H1 (cell line): ENCODE measurements around the gene FLT3. TPM values are rescaled to one million over a fixed set of nuclear protein-coding genes. Genes with fewer than 3 reads are reported as not detected.

Experiments used
- CTCF ChIA-PET: fragments of 300-600 bp; sonication (Branson Sonifier 250); formaldehyde crosslinking; loops from one replicate; lab custom pipeline; 2021; ENCODE audit not compliant: partially characterized antibody; lab: Charles Lee
- POLR2A ChIA-PET: fragments of 300-600 bp; sonication (Branson Sonifier 250); formaldehyde crosslinking; loops from one replicate; lab custom pipeline; 2021; ENCODE audit warnings: inconsistent platforms; ENCODE audit not compliant: partially characterized antibody; lab: Charles Lee
- DNase-seq, 2 experiments: peaks; one replicate each; pipeline versions ENCODE4 v3.0.0 to v3.0.0-alpha.2; 2010 to 2022; ENCODE audit warnings: low spot score in 2 of 2, low read depth in 1 of 2, mixed read lengths in 1 of 2
- FAIRE-seq: peaks from 2 replicates; lab custom pipeline; 2011; peaks lifted over from hg19 to GRCh38; lab: Jason Lieb, UNC
- H2AFZ ChIP-seq: 2 replicates; pipeline ENCODE4 v1.8.1; 2012; ENCODE audit warnings: low read length, inconsistent platforms
- H2AK5ac ChIP-seq: 2 replicates; pipeline ENCODE4 v1.6.1; 2013; ENCODE audit warnings: low read depth, low read length
- H2BK120ac ChIP-seq: replicated peaks from 2 replicates; pipeline ENCODE3; 2013; ENCODE audit warnings: low read depth, low read length, inconsistent platforms
- H2BK12ac ChIP-seq: 2 replicates; pipeline ENCODE4 v1.6.1; 2013; ENCODE audit warnings: low read depth, low read length
- H2BK15ac ChIP-seq: 2 replicates; pipeline ENCODE4 v1.6.1; 2013; ENCODE audit warnings: low read length
- H2BK20ac ChIP-seq: 2 replicates; pipeline ENCODE4 v1.6.1; 2013; ENCODE audit warnings: low read length
- H2BK5ac ChIP-seq: 2 replicates; pipeline ENCODE4 v1.6.1; 2013; ENCODE audit warnings: low read depth, low read length
- H3K14ac ChIP-seq: 2 replicates; pipeline ENCODE4 v1.6.1; 2013; ENCODE audit warnings: inconsistent platforms; ENCODE audit not compliant: insufficient read length
- H3K18ac ChIP-seq: 2 replicates; pipeline ENCODE4 v1.6.1; 2013; ENCODE audit warnings: low read length; ENCODE audit errors: extremely low read depth
- H3K23ac ChIP-seq: 2 replicates; pipeline ENCODE4 v1.6.1; 2013; ENCODE audit warnings: inconsistent platforms; ENCODE audit not compliant: insufficient read length
- H3K23me2 ChIP-seq: 2 replicates; pipeline ENCODE4 v1.6.1; 2013; ENCODE audit warnings: low read depth, low read length
- H3K27ac ChIP-seq: 2 replicates; pipeline ENCODE4 v1.6.1; 2011; ENCODE audit warnings: low read depth, low read length, inconsistent platforms
- H3K27me3 ChIP-seq, 4 experiments: replicated peaks in 1 of 4; 1 replicate in 1 of 4; 2 replicates in 3 of 4; pipeline versions ENCODE4 v1.6.1 to v1.8.1; 2011 to 2013; ENCODE audit warnings: low read length in 3 of 4, mild to moderate bottlenecking in 3 of 4, inconsistent platforms in 2 of 4, mixed read lengths in 2 of 4, moderate library complexity in 1 of 4; ENCODE audit not compliant: control insufficient read depth in 3 of 4, insufficient read depth in 3 of 4; ENCODE audit errors: extremely low read depth in 1 of 4
- H3K36me3 ChIP-seq, 4 experiments: 2 replicates each; pipeline versions ENCODE4 v1.6.1 to v1.8.1; 2011 to 2013; ENCODE audit warnings: mild to moderate bottlenecking in 4 of 4, low read length in 3 of 4, moderate library complexity in 2 of 4, control low read depth in 1 of 4, inconsistent platforms in 1 of 4; ENCODE audit not compliant: insufficient read depth in 4 of 4, control insufficient read depth in 2 of 4
- H3K4ac ChIP-seq: replicated peaks from 2 replicates; pipeline ENCODE3; 2013; ENCODE audit warnings: low read length, low read depth, mixed read lengths, inconsistent platforms; ENCODE audit not compliant: insufficient read length
- H3K4me1 ChIP-seq, 4 experiments: replicated peaks in 1 of 4; 1 replicate in 1 of 4; 2 replicates in 3 of 4; pipeline versions ENCODE4 v1.6.1 to v1.8.1; 2011 to 2013; ENCODE audit warnings: low read length in 3 of 4, inconsistent platforms in 2 of 4, mixed read lengths in 1 of 4; ENCODE audit not compliant: insufficient read depth in 4 of 4, control insufficient read depth in 3 of 4
- H3K4me2 ChIP-seq, 2 experiments: 2 replicates each; pipeline versions ENCODE4 v1.6.1 to v1.8.1; 2011 to 2013; ENCODE audit warnings: low read depth in 2 of 2, low read length in 2 of 2, control low read depth in 1 of 2, inconsistent platforms in 1 of 2, mild to moderate bottlenecking in 1 of 2; ENCODE audit not compliant: insufficient read depth in 1 of 2
- H3K4me3 ChIP-seq, 4 experiments: fragments of 200-600, 300-600 bp in 1 of 4; sonication (generic), shearing (Covaris generic), sonication (Bioruptor Twin) in 1 of 4; 2 replicates each; pipeline versions ENCODE4 v1.5.1 to v1.8.1; 2011 to 2016; ENCODE audit warnings: low read length in 4 of 4, low read depth in 3 of 4, control low read depth in 2 of 4, inconsistent platforms in 2 of 4, mild to moderate bottlenecking in 2 of 4, mixed read lengths in 1 of 4, moderate library complexity in 1 of 4; ENCODE audit not compliant: insufficient read depth in 2 of 4; ENCODE audit errors: extremely low read depth in 1 of 4
- H3K56ac ChIP-seq: replicated peaks from 2 replicates; pipeline ENCODE3; 2013; ENCODE audit warnings: low read depth, mild to moderate bottlenecking, mixed read lengths, low read length, inconsistent platforms; ENCODE audit not compliant: insufficient read length
- H3K79me1 ChIP-seq: 2 replicates; pipeline ENCODE4 v1.6.1; 2013; ENCODE audit warnings: low read depth, low read length, control low read depth
- H3K79me2 ChIP-seq, 2 experiments: 2 replicates each; pipeline versions ENCODE4 v1.6.1 to v1.8.1; 2012 to 2013; ENCODE audit warnings: low read length in 2 of 2, mild to moderate bottlenecking in 2 of 2, inconsistent platforms in 1 of 2; ENCODE audit not compliant: insufficient read depth in 2 of 2, control insufficient read depth in 1 of 2
- H3K9ac ChIP-seq, 4 experiments: replicated peaks in 1 of 4; 1 replicate in 1 of 4; 2 replicates in 3 of 4; pipeline versions ENCODE4 v1.6.1 to v1.8.1; 2011 to 2013; ENCODE audit warnings: low read depth in 3 of 4, low read length in 3 of 4, control low read depth in 2 of 4, mild to moderate bottlenecking in 2 of 4, moderate library complexity in 2 of 4, inconsistent platforms in 1 of 4; ENCODE audit errors: extremely low read depth in 1 of 4
- H3K9me3 ChIP-seq, 2 experiments: 2 replicates each; pipeline versions ENCODE4 v1.6.1 to v1.8.1; 2012 to 2013; ENCODE audit warnings: mild to moderate bottlenecking in 2 of 2, moderate library complexity in 2 of 2, control low read depth in 1 of 2, inconsistent platforms in 1 of 2, low read depth in 1 of 2, low read length in 1 of 2, mixed read lengths in 1 of 2; ENCODE audit not compliant: insufficient read depth in 2 of 2
- H4K20me1 ChIP-seq, 2 experiments: replicated peaks in 1 of 2; 2 replicates each; pipeline versions ENCODE3 to v1.8.1; 2011 to 2013; ENCODE audit warnings: inconsistent platforms in 2 of 2, low read length in 2 of 2, mild to moderate bottlenecking in 1 of 2; ENCODE audit not compliant: insufficient read depth in 2 of 2, control insufficient read depth in 1 of 2
- H4K5ac ChIP-seq: 2 replicates; pipeline ENCODE4 v1.6.1; 2013; ENCODE audit warnings: low read length, low read depth, mixed read lengths, inconsistent platforms; ENCODE audit not compliant: insufficient read length
- H4K8ac ChIP-seq: 2 replicates; pipeline ENCODE4 v1.8.0; 2013; ENCODE audit warnings: mild to moderate bottlenecking, moderate library complexity, low read length, inconsistent platforms; ENCODE audit not compliant: insufficient read depth; ENCODE audit errors: extremely low read depth
- H4K91ac ChIP-seq: replicated peaks from 2 replicates; pipeline ENCODE3; 2013; ENCODE audit warnings: low read length, mixed read lengths, inconsistent platforms; ENCODE audit not compliant: insufficient read length
- CEBPB ChIP-seq: IDR thresholded peaks from 2 replicates; pipeline ENCODE4 v1.6.1; 2012; ENCODE audit warnings: low read depth, low read length
- FOSL1 ChIP-seq: IDR thresholded peaks from 2 replicates; pipeline ENCODE4 v1.6.1; 2011; ENCODE audit warnings: mild to moderate bottlenecking, low read depth, low read length, moderate library complexity; ENCODE audit not compliant: insufficient read depth
- HDAC2 ChIP-seq, 2 experiments: fragments of 300-600 bp in 1 of 2; sonication (generic) in 1 of 2; IDR thresholded peaks; 2 replicates each; pipeline ENCODE4 v1.6.1; 2011 to 2012; ENCODE audit warnings: low read depth in 2 of 2, low read length in 2 of 2, mild to moderate bottlenecking in 2 of 2, moderate library complexity in 2 of 2, borderline replicate concordance in 1 of 2, inconsistent platforms in 1 of 2
- JUND ChIP-seq: IDR thresholded peaks from 2 replicates; pipeline ENCODE4 v1.6.1; 2011; ENCODE audit warnings: mild to moderate bottlenecking, improper control_type of control experiment, low read length
- KDM5A ChIP-seq: fragments of 200-600 bp; IDR thresholded peaks from 2 replicates; pipeline ENCODE4 v1.7.1; 2012; ENCODE audit warnings: mild to moderate bottlenecking, low read length, inconsistent platforms, mixed read lengths
- POLR2AphosphoS5 ChIP-seq: IDR thresholded peaks from 2 replicates; pipeline ENCODE4 v1.6.1; 2011; ENCODE audit warnings: low read depth, low read length
- RFX5 ChIP-seq: IDR thresholded peaks from 2 replicates; pipeline ENCODE4 v1.6.1; 2011; ENCODE audit warnings: low read depth, low read length, improper control_type of control experiment, borderline replicate concordance
- SP2 ChIP-seq: IDR thresholded peaks from 2 replicates; pipeline ENCODE4 v1.6.1; 2012; ENCODE audit warnings: mild to moderate bottlenecking, low read length, inconsistent platforms
- WGBS, 2 experiments: shearing (Covaris generic) in 1 of 2; methylation state at CpG; one replicate each; pipeline versions ENCODE4 v1.1.6 to v1.1.7; 2013 to 2015; ENCODE audit warnings: low lambda C conversion rate in 2 of 2, mixed read lengths in 2 of 2, inconsistent platforms in 1 of 2, low coverage in 1 of 2, missing lambda C conversion rate in 1 of 2; ENCODE audit not compliant: insufficient replicate concordance in 2 of 2, insufficient coverage in 1 of 2, insufficient read length in 1 of 2; ENCODE audit errors: extremely low coverage in 1 of 2, missing lambda C conversion rate in 1 of 2; 5-methylcytosine and 5-hydroxymethylcytosine counted together
- polyA plus RNA-seq, 7 experiments: library from polyadenylated mRNA; depleted of rRNA in 3 of 7; stranded (reverse) in 5 of 7; unstranded in 2 of 7; fragments of >200 nt in 5 of 7; fragments of 200-250 nt in 2 of 7; gene quantifications; 1 replicate in 5 of 7; 2 replicates in 1 of 7; 4 replicates in 1 of 7; pipeline versions ENCODE4 v1.2.1 to v1.2.3, GENCODE V29; 2011 to 2013; ENCODE audit warnings: missing spikeins in 2 of 7, mixed read lengths in 2 of 7
- total RNA-seq: library from RNA; stranded (reverse); fragmentation: NEBNext Ultra II Directional; extraction: Animal tissue kit (Norgen Biotek cat#: 25700); gene quantifications from 2 replicates; pipeline ENCODE4 v1.2.1, GENCODE V29; 2021

The FLT3 gene
- total and polyA plus RNA-seq, 2 of the 8 experiments (the other 6 are each of a cell fraction or from before 2014, with no cell fraction given), result 0.44 to 0.71 TPM

DNA sequence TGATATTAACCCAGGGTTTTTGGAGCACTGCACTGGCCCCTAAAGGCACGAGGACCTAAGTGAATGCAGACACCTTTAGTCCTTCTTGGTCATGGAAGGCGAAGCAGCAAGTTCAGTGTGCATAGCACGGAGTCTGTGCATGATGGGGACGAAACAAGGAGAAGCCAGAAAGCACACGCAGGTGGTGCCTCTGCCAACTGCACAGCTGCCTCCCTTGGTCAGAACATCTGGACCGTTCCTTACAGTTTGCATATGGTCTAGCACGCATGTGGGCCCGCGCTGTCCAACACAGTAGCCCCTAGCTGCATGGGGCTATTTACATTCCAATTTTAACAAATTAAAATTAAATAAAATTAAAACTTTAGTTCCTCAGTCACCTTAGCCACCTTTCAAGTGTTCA lies 44.0 kb downstream of the FLT3 start:
- FAIRE-seq, result no peak
- Histone ChIP-seq H4K91ac (no peak overlapping the region), H3K23me2 (no peaks in the 10 kb centered on the region; the same call in 1 of the 2 replicates), H2BK120ac (no peak overlapping the region), H3K14ac (no peak overlapping the region), H3K27ac (no peak overlapping the region), H3K4me2 (no peak overlapping the region), H4K5ac (no peak overlapping the region), H3K36me3 (no peaks in the 10 kb centered on the region), H3K23ac (no peak overlapping the region), H2AFZ (no peak overlapping the region), H3K4me3 (no peak overlapping the region), H2BK5ac (no peak overlapping the region), H3K79me1 (no peaks in the 10 kb centered on the region), H3K4ac (no peak overlapping the region), H3K56ac (no peak overlapping the region), H3K9ac (no peak overlapping the region), H4K8ac (no peak overlapping the region; the same call in none of the 2 replicates), H3K18ac (no peak overlapping the region), H2AK5ac (no peak overlapping the region), H2BK12ac (0 out of 2 replicates have a peak overlapping the region, but pooled peaks have one; percentile 13), H3K27me3 (no peaks in the 10 kb centered on the region), H4K20me1 (no peaks in the 10 kb centered on the region), H3K9me3 (no peaks in the 10 kb centered on the region), H2BK15ac (no peak overlapping the region), H2BK20ac (no peak overlapping the region), H3K4me1 (peaks cover 0 to 4% (median 2%) of the 10 kb centered on the region in 4 experiments; a peak in 1 of 7 replicates), H3K79me2 (no peaks in the 10 kb centered on the region)
- TF ChIP-seq HDAC2 (IDR thresholded peaks at IDR 0.05; ENCODE audit: borderline replicate concordance in 1 of 2, low read depth in 2 of 2, low read length in 2 of 2) (no peak), KDM5A (no peak), POLR2AphosphoS5 (no peak), SP2 (no peak), FOSL1 (no peak), CEBPB (no peak), JUND (no peak), RFX5 (no peak)
- CTCF ChIA-PET, result interaction anchor here (0.6 to 2.0 kb wide), 2 partner anchors 11 to 282 kb away, joined by 3 to 7 read pairs; no protein-coding TSS in a partner anchor
- POLR2A ChIA-PET, result no interaction called here
- DNase-seq, result no peak
- WGBS, 2 experiments, result 70% methylated on average over 9 of the region's 9 CpGs; no CpG with 5 or more reads in 1 of the 2 experiments
